LNCaP clone FGC (cell line): Measurements from ENCODE around the gene CCM2.

ENCODE experiments used
- DNase-seq: peaks from one replicate; pipeline ENCODE4 v3.0.0-alpha.2; 2011; ENCODE audit warnings: low read depth
- H3K4me3 ChIP-seq: 2 replicates; pipeline ENCODE4 v1.5.1; 2011; ENCODE audit warnings: mild to moderate bottlenecking, low read depth, low read length, control low read depth
- CTCF ChIP-seq: IDR thresholded peaks from 2 replicates; pipeline ENCODE4 v1.5.1; 2012; ENCODE audit warnings: mild to moderate bottlenecking; ENCODE audit not compliant: control insufficient read depth, insufficient read depth; ENCODE audit errors: extremely low read depth

The CCM2 gene

GRCh38 chr7:44984478-44984758 is 15.6 kb upstream of the CCM2 start:
- DNase-seq = no peak
- peak overlapping the region; percentile 90 for H3K4me3 ChIP-seq
- no peak for TF ChIP-seq CTCF

- H3K4me3 ChIP-seq = peak overlapping the region; percentile 90
- TF ChIP-seq CTCF = no peak
- DNase-seq = no peak
Measured at GRCh38 chr7:44985033-44985695, 14.8 kb upstream of the CCM2 start.

- no peak for DNase-seq
- no peak for TF ChIP-seq CTCF
Measured at GRCh38 chr7:44985900-44986217, 14.1 kb upstream of the CCM2 start.

GRCh38 chr7:44986218-44987053 is 13.6 kb upstream of the CCM2 start:
- peak overlapping the region; percentile 90 for H3K4me3 ChIP-seq
- TF ChIP-seq CTCF = no peak

More at GRCh38 chr7:44985900-44986217, 14.1 kb upstream of the CCM2 start:
- H3K4me3 ChIP-seq = peak overlapping the region; percentile 90

GRCh38 chr7:44987457-44987856 is 12.5 kb upstream of the CCM2 start:
- peak overlapping the region; percentile 90 for H3K4me3 ChIP-seq
- no peak for DNase-seq
- no peak for TF ChIP-seq CTCF

More at GRCh38 chr7:44986218-44987053, 13.6 kb upstream of the CCM2 start:
- peak; percentile 81 for DNase-seq

- DNase-seq = no peak
- peak overlapping the region; percentile 90; the same call in 1 of the 2 replicates for H3K4me3 ChIP-seq
- TF ChIP-seq CTCF = no peak
Measured at GRCh38 chr7:44987996-44988395, 12.0 kb upstream of the CCM2 start.
